Measurements from ENCODE around the gene DNAJC15.

GRCh38 chr13:43077906-43078305, 54.5 kb downstream of the DNAJC15 start:
- TF ChIP-seq CTCF (IDR thresholded peaks at IDR 0.05; ENCODE audit: extremely low read depth in 1 of 2, insufficient read depth in 1 of 2, low read depth in 1 of 2, low read length in 2 of 2) (no peak), POLR2A (IDR thresholded peaks at IDR 0.05; ENCODE audit: low read depth, low read length) (no peak), FOS (IDR thresholded peaks at IDR 0.05; ENCODE audit: borderline replicate concordance, insufficient read depth, low read length) (no peak), EZH2 (IDR thresholded peaks at IDR 0.05; ENCODE audit: borderline replicate concordance, low read depth, low read length, severe bottlenecking) (no peak), POLR2AphosphoS5 (IDR thresholded peaks at IDR 0.05; ENCODE audit: insufficient read depth, low read depth, low read length) (no peak), MYC (IDR thresholded peaks at IDR 0.05; ENCODE audit: low read depth, low read length) (no peak), JUN (IDR thresholded peaks at IDR 0.05; ENCODE audit: borderline replicate concordance, insufficient read depth, insufficient read length, low read depth) (no peak)
- TF ChIP-seq, protein P1, sequence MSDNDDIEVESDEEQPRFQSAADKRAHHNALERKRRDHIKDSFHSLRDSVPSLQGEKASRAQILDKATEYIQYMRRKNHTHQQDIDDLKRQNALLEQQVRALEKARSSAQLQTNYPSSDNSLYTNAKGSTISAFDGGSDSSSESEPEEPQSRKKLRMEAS (IDR thresholded peaks at IDR 0.05; ENCODE audit: insufficient read depth, insufficient read length): no peak
